NK-92 (cell line): ENCODE data around the gene LMO2.
"Not testable (repeated sequence)": the region's sequence is repeated elsewhere in the genome, so short reads cannot be mapped to it uniquely, and the experiment has no call there.

Experiments
- DNase-seq: peaks from one replicate; lab custom pipeline; 2025; ENCODE audit not compliant: unreplicated experiment; lab: John Stamatoyannopoulos, UW

LMO2 gene

DNA sequence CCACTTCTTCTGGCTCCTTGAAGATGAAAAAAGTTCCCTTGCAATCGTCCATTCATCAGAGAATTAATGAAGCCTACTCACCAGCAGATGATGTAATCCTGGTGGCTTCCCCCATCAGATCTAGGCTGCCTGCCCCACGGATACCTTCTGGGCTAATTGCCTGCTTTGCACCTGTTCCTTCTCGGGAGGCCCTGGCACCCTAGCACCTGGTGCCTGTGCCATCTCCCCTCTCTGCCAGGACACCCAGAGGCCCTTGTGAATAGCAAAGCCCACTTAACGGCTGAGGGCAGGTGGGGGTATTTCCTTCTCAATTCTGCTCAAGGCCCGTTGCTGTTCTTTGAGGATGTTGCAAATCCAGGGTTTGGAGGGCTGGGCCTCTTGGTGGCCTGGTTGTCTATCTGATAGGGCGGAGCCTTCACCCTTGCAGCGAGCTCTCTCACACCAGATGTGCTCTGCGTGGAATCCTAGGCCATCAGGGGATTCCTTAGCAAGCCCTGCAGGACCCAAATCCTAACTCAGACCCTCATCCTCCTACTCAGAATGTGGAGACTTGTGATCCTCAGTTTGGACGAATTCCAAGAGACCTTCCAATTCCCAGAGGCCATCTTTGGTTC, at the start of gene LMO2:
LMO2 (minus strand) TSS at position 363 of the 614 bp plus-strand sequence. CDS start 22,360 bp downstream, outside the sequence.
- DNase-seq, result no peak

DNA sequence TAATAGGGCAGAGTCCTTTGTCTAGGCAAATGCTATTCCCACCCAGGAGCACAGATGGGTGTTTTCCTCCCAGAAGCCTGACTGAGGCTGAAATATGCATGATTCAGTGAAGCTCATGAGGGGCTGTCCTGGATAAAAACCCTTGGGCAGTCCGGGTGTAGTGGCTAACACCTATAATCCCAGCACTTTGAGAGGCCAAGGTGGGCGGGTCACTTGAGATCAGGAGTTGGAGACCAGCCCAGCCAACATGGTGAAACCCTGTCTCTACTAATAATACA, 48.6 kb upstream of the LMO2 start:
- DNase-seq, result no peak

GRCh38 chr11:33936725-33937604, 45.1 kb upstream of the LMO2 start:
- DNase-seq, result no peak

DNA sequence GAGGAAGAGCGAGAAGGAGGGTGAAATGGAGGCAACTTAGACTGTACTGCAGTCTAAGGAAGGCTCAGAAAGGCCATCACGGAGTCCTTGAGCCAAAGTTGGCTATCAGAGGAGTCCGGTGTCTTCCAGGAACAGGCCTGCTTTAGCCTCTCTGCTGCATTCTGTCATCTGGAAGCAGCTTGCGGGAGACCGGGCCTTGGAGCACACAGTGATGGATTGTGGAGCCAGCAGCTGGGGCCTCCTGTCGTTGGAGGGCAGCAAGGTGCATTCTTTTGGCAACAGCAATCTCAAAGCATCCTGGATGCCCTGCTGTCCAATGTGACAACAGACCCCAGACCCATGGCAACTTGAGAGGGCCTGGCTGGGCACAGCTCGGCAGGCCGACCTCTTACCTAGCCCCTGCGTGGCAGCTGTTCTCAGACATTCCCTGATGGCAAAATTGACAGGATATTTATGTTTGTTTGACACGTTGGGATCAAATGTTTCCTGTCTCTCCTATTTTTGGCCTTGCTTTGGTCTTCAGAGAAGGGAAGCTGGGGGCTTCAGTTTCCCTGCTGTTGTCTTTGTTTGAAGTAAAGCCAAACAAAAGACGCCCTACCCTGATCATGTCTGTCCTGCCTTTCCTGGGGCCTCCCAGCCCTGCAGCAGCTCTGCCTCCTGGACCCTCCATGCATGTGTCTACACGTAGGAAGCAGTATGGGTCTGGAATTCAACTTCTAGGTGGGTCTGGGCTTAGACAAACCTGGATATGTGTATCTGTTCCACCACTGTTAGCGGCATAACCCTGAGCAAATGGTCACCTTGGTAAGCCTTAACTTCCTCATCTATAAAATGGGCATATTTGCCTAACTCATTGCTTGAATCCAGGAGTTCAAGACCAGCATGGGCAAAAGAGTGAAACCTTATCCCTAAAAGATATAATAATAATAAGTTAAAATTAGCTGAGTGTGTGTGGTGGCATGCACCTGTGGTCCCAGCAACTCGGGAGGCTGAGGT, 43.9 kb upstream of the LMO2 start:
- no peak for DNase-seq

DNA sequence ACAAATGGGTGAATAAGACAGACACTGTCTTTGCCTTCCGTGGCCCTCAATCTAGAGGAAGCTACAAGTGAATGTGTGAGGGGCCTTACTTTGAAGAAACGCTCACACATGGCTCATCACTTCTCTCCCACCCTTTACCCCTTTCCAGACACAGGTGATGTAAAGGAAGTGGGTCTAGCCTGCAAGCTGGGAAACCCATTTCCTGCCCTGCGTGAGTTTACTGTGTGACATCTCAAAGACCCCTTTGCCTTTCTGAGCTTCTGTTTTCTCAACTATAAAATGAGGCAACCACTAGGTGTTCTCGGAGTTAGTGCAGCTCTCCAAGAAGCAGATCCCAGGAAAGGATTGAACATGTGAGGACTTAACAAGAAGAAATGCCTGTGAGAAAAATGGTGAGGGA, 43.1 kb upstream of the LMO2 start:
- DNase-seq, result no peak

- DNase-seq, result no peak
These were observed 42.6 kb upstream of the LMO2 start for GRCh38 chr11:33934450-33934849.

DNA sequence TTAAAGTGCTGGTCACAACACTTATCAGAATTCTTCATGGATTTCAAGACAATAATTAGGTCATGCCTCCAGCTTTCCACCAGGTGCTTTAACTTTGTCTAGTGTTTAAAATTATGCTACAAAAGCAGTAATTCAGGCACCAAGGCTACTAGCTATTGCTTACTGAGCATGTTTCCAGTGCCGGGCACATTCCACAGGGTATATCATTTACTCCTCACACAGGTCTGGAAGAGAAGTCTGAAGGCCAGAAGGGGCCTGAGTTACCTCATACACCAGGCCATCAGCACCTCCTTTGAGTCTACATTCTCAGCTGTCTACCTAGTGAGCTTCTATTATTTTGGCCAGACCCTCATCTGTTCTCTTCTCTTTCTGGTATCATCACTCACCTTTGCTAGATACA, 41.7 kb upstream of the LMO2 start:
- no peak for DNase-seq

- no peak for DNase-seq
These were observed 40.8 kb upstream of the LMO2 start for GRCh38 chr11:33932721-33933120.

DNA sequence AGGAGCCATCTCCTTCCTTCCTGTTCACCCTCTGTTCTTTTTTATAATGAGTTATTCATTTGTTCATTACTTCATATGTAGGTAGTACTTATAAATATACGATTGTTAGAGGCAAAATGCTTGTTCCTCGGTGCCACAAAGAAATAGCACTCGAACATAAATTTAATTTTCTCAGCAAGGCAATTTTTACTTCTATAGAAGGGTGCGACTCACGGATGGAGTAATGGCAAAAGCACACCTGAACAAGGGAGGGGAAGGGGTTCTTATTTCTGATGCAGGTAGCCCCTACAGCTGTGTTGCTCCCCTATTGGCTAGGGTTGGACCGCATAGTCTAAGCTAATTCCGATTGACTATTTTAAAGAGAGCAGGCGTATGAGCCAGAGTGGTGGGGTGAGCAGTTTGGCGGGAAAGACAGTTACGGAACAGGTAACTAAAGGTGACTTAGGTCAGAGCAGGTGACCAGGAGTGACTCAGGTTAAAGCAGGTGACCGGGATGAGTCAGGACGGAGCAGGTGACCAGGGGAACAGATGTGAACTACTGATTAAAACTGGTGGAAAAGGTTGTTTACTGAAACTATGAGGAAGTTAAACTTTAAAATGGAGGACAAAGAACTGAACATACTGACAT, 40.0 kb upstream of the LMO2 start:
- DNase-seq, result not testable (repeated sequence)

GRCh38 chr11:33931067-33931466, 39.2 kb upstream of the LMO2 start:
- no peak for DNase-seq

GRCh38 chr11:33930317-33931021, 38.6 kb upstream of the LMO2 start:
- no peak for DNase-seq

DNA sequence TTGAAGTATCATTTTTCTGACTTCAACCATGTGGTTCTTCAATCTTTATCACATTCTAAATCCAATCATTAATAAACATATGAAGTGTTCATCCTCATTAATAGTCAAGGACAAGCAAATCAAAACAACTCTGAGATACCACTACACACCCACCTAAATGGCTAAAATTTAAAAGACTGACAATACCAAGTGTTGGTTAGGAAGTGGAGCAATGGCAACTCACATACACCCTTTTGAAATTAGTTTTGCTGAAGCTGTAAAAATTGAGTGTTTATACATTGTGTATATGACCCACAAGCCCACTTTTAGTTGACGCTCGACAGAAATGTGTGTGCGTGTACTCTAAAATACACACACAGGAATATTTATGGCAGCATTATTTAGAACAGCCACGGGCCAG, 36.7 kb upstream of the LMO2 start:
- no peak for DNase-seq

- no peak for DNase-seq
These were observed 35.0 kb upstream of the LMO2 start for GRCh38 chr11:33926671-33927552.

- no peak for DNase-seq
These were observed 32.5 kb upstream of the LMO2 start for GRCh38 chr11:33924341-33924740.

GRCh38 chr11:33923626-33924025, 31.8 kb upstream of the LMO2 start:
- DNase-seq, result no peak

- DNase-seq, result no peak
These were observed 29.1 kb upstream of the LMO2 start for GRCh38 chr11:33920838-33921613.

- DNase-seq, result no peak
These were observed 27.8 kb upstream of the LMO2 start for GRCh38 chr11:33919645-33920044.

- DNase-seq, result not testable (repeated sequence)
These were observed 25.5 kb upstream of the LMO2 start for GRCh38 chr11:33917402-33917801.

DNA sequence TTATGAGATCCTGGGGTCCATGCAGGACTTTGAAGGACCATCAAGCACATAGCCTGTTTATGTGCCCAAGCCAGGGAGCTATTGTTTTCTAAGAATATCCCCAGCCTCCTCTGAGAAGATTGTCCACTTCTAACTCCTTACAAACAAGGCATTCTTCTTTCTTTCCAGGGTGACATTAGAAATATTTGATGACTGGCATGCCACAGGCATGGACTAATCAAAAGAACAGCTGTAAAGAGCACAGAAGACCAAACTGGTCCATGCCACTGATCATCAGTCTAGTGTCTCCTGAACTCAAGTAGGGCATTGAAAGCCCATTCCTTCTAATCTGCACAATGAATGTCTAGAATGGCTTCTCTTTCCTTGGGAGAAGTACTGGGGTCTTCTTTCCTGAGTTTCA, 24.9 kb upstream of the LMO2 start:
- no peak for DNase-seq
